Measurements from ENCODE around the gene SPP1. TPM values are rescaled to one million over a fixed set of nuclear protein-coding genes. Genes with fewer than 3 reads are reported as not detected.

SPP1 gene
- total RNA-seq, 1 donor from 2014 or later = 6.5 TPM

- H3K27me3 Mint-ChIP-seq (ENCODE audit: unreplicated experiment) = no peaks in the 10 kb centered on the region
Measured at GRCh38 chr4:87953826-87954225, 21.7 kb upstream of the SPP1 start.

GRCh38 chr4:87956501-87956900 lies 19.0 kb upstream of the SPP1 start:
- no peak for TF ChIP-seq CTCF (IDR thresholded peaks at IDR 0.05)
- Mint-ChIP-seq H3K27ac (ENCODE audit: unreplicated experiment) (no peak overlapping the region), H3K4me1 (ENCODE audit: unreplicated experiment) (peaks cover 16% of the 10 kb centered on the region), H3K4me3 (ENCODE audit: unreplicated experiment) (no peak overlapping the region), H3K27me3 (ENCODE audit: unreplicated experiment) (no peaks in the 10 kb centered on the region), H3K36me3 (ENCODE audit: unreplicated experiment) (no peaks in the 10 kb centered on the region), H3K9me3 (ENCODE audit: unreplicated experiment) (no peaks in the 10 kb centered on the region)
- DNase-seq (ENCODE audit: extremely low spot score, unreplicated experiment) = no peak

More at GRCh38 chr4:87953826-87954225, 21.7 kb upstream of the SPP1 start:
- Mint-ChIP-seq H3K36me3 (ENCODE audit: unreplicated experiment) (no peaks in the 10 kb centered on the region), H3K9me3 (ENCODE audit: unreplicated experiment) (no peaks in the 10 kb centered on the region), H3K4me3 (ENCODE audit: unreplicated experiment) (no peak overlapping the region), H3K4me1 (ENCODE audit: unreplicated experiment) (peaks cover 22% of the 10 kb centered on the region), H3K27ac (ENCODE audit: unreplicated experiment) (no peak overlapping the region)
- DNase-seq (ENCODE audit: extremely low spot score, unreplicated experiment) = no peak
- no peak for TF ChIP-seq CTCF (IDR thresholded peaks at IDR 0.05)

GRCh38 chr4:87957061-87957460 lies 18.5 kb upstream of the SPP1 start:
- H3K27ac Mint-ChIP-seq (ENCODE audit: unreplicated experiment) = no peak overlapping the region
- TF ChIP-seq CTCF (IDR thresholded peaks at IDR 0.05) = no peak
- no peaks in the 10 kb centered on the region for H3K9me3 Mint-ChIP-seq (ENCODE audit: unreplicated experiment)
- DNase-seq (ENCODE audit: extremely low spot score, unreplicated experiment) = no peak
- no peaks in the 10 kb centered on the region for H3K27me3 Mint-ChIP-seq (ENCODE audit: unreplicated experiment)
- peaks cover 16% of the 10 kb centered on the region for H3K4me1 Mint-ChIP-seq (ENCODE audit: unreplicated experiment)
- no peak overlapping the region for H3K4me3 Mint-ChIP-seq (ENCODE audit: unreplicated experiment)
- H3K36me3 Mint-ChIP-seq (ENCODE audit: unreplicated experiment) = no peaks in the 10 kb centered on the region

- no peaks in the 10 kb centered on the region for H3K4me1 Mint-ChIP-seq (ENCODE audit: unreplicated experiment)
- H3K27me3 Mint-ChIP-seq (ENCODE audit: unreplicated experiment) = no peaks in the 10 kb centered on the region
- no peak overlapping the region for H3K27ac Mint-ChIP-seq (ENCODE audit: unreplicated experiment)
- no peaks in the 10 kb centered on the region for H3K9me3 Mint-ChIP-seq (ENCODE audit: unreplicated experiment)
- TF ChIP-seq CTCF (IDR thresholded peaks at IDR 0.05) = no peak
- DNase-seq (ENCODE audit: extremely low spot score, unreplicated experiment) = no peak
- H3K4me3 Mint-ChIP-seq (ENCODE audit: unreplicated experiment) = no peak overlapping the region
- H3K36me3 Mint-ChIP-seq (ENCODE audit: unreplicated experiment) = no peaks in the 10 kb centered on the region
Measured at GRCh38 chr4:87961993-87962392, 13.5 kb upstream of the SPP1 start.

GRCh38 chr4:87962398-87963146 lies 12.9 kb upstream of the SPP1 start:
- Mint-ChIP-seq H3K36me3 (ENCODE audit: unreplicated experiment) (no peaks in the 10 kb centered on the region), H3K9me3 (ENCODE audit: unreplicated experiment) (no peaks in the 10 kb centered on the region), H3K27me3 (ENCODE audit: unreplicated experiment) (no peaks in the 10 kb centered on the region), H3K4me1 (ENCODE audit: unreplicated experiment) (no peaks in the 10 kb centered on the region), H3K4me3 (ENCODE audit: unreplicated experiment) (no peak overlapping the region), H3K27ac (ENCODE audit: unreplicated experiment) (no peak overlapping the region)
- TF ChIP-seq CTCF (IDR thresholded peaks at IDR 0.05) = no peak
- no peak for DNase-seq (ENCODE audit: extremely low spot score, unreplicated experiment)
